HEK293 (cell line): ENCODE data around the gene ALG12.

ENCODE experiments used
- CTCF ChIA-PET: fragments of 350-600 bp; formaldehyde crosslinking; extraction: SDS; loops from one replicate; lab custom pipeline; 2021; ENCODE audit warnings: antibody characterized with exemption; lab: Yijun Ruan, JAX
- POLR2A ChIA-PET: fragments of 300-600 bp; formaldehyde crosslinking; extraction: SDS; loops from one replicate; lab custom pipeline; 2020; ENCODE audit warnings: antibody characterized with exemption, inconsistent platforms; lab: Yijun Ruan, JAX
- H3K27ac ChIP-seq: fragments of 200-500 bp; sonication (Bioruptor generic); 2 replicates; pipeline ENCODE4 v1.5.1; 2014; ENCODE audit warnings: low read depth, low read length, control low read depth, inconsistent platforms; ENCODE audit errors: extremely low read depth
- H3K36me3 ChIP-seq, 2 experiments: fragments of 200-500 bp in 1 of 2; sonication (Bioruptor generic) in 1 of 2; 1 replicate in 1 of 2; 2 replicates in 1 of 2; pipeline ENCODE4 v1.5.1; 2014 to 2017; ENCODE audit warnings: inconsistent platforms in 2 of 2, low read length in 2 of 2; ENCODE audit not compliant: control insufficient read depth in 2 of 2, insufficient read depth in 1 of 2
- H3K4me1 ChIP-seq: fragments of 200-500 bp; sonication (Bioruptor generic); 2 replicates; pipeline ENCODE4 v1.5.1; 2014; ENCODE audit warnings: mild to moderate bottlenecking, low read length, inconsistent platforms; ENCODE audit not compliant: control insufficient read depth, insufficient read depth
- H3K4me3 ChIP-seq: 2 replicates; pipeline ENCODE4 v1.5.1; 2011; ENCODE audit warnings: low read depth, mild to moderate bottlenecking, control low read depth, low read length, moderate library complexity
- H3K9me3 ChIP-seq: fragments of 200-500 bp; sonication (Bioruptor generic); 2 replicates; pipeline ENCODE4 v1.5.1; 2014; ENCODE audit warnings: low read depth, low read length, inconsistent platforms; ENCODE audit not compliant: control insufficient read depth, insufficient read depth
- BCL11A ChIP-seq: fragments of 450-650 bp; formaldehyde crosslinking; IDR thresholded peaks from 2 replicates; pipeline ENCODE4 v1.5.1; 2016; ENCODE audit warnings: low read depth, missing biosample characterization, missing genetic modification characterization
- ELK4 ChIP-seq: IDR thresholded peaks from 2 replicates; pipeline ENCODE4 v1.6.1; 2011; ENCODE audit warnings: mild to moderate bottlenecking, low read depth, low read length, borderline replicate concordance
- FEZF1 ChIP-seq: fragments of 450-650 bp; formaldehyde crosslinking; IDR thresholded peaks from 2 replicates; pipeline ENCODE4 v1.5.1; 2016; ENCODE audit warnings: missing biosample characterization, missing genetic modification characterization
- GLIS1 ChIP-seq: fragments of 450-650 bp; formaldehyde crosslinking; IDR thresholded peaks from 2 replicates; pipeline ENCODE4 v1.5.1; 2016; ENCODE audit warnings: missing biosample characterization, missing genetic modification characterization
- IKZF3 ChIP-seq: fragments of 450-650 bp; IDR thresholded peaks from 2 replicates; pipeline ENCODE4 v1.5.0; 2018; ENCODE audit warnings: missing biosample characterization, mild to moderate bottlenecking, missing genetic modification characterization, moderate library complexity
- OSR2 ChIP-seq: fragments of 450-650 bp; formaldehyde crosslinking; IDR thresholded peaks from 2 replicates; pipeline ENCODE4 v1.5.1; 2016; ENCODE audit warnings: missing biosample characterization, missing genetic modification characterization
- SETDB1 ChIP-seq: IDR thresholded peaks from one replicate; pipeline ENCODE4 v1.6.1; 2017; ENCODE audit warnings: mild to moderate bottlenecking, low read length, moderate library complexity, mixed read lengths; ENCODE audit not compliant: insufficient read length
- TCF7L2 ChIP-seq: IDR thresholded peaks from 2 replicates; pipeline ENCODE4 v1.6.1; 2011; ENCODE audit warnings: low read depth, mild to moderate bottlenecking, inconsistent platforms, low read length, moderate library complexity, borderline replicate concordance
- WT1 ChIP-seq: fragments of 450-650 bp; formaldehyde crosslinking; IDR thresholded peaks from 2 replicates; pipeline ENCODE4 v1.5.1; 2016; ENCODE audit warnings: missing biosample characterization, missing genetic modification characterization
- ZBTB26 ChIP-seq: fragments of 450-650 bp; formaldehyde crosslinking; optimal IDR thresholded peaks from 2 replicates; pipeline ENCODE3; 2016; ENCODE audit warnings: missing biosample characterization, mild to moderate bottlenecking, missing genetic modification characterization
- ZBTB44 ChIP-seq: fragments of 450-650 bp; IDR thresholded peaks from 2 replicates; pipeline ENCODE4 v1.5.1; 2018; ENCODE audit warnings: missing biosample characterization, mild to moderate bottlenecking, missing genetic modification characterization
- ZNF146 ChIP-seq: fragments of 450-650 bp; formaldehyde crosslinking; IDR thresholded peaks from 2 replicates; pipeline ENCODE4 v1.5.1; 2016; ENCODE audit warnings: missing biosample characterization, missing genetic modification characterization
- ZNF18 ChIP-seq: fragments of 450-650 bp; formaldehyde crosslinking; IDR thresholded peaks from 2 replicates; pipeline ENCODE4 v1.5.1; 2016; ENCODE audit warnings: missing biosample characterization, missing genetic modification characterization
- ZNF223 ChIP-seq: fragments of 450-650 bp; formaldehyde crosslinking; IDR thresholded peaks from 2 replicates; pipeline ENCODE4 v1.5.1; 2016; ENCODE audit warnings: missing biosample characterization, missing genetic modification characterization
- ZNF292 ChIP-seq: fragments of 450-650 bp; formaldehyde crosslinking; IDR thresholded peaks from 2 replicates; pipeline ENCODE4 v1.5.1; 2016; ENCODE audit warnings: low read depth, missing biosample characterization, missing genetic modification characterization, borderline replicate concordance
- ZNF302 ChIP-seq: fragments of 450-650 bp; formaldehyde crosslinking; IDR thresholded peaks from 2 replicates; pipeline ENCODE4 v1.5.1; 2016; ENCODE audit warnings: missing biosample characterization, missing genetic modification characterization, low read depth
- ZNF311 ChIP-seq: fragments of 450-650 bp; formaldehyde crosslinking; IDR thresholded peaks from 2 replicates; pipeline ENCODE4 v1.5.1; 2017; ENCODE audit warnings: missing biosample characterization, missing genetic modification characterization, borderline replicate concordance
- ZNF391 ChIP-seq: fragments of 450-650 bp; formaldehyde crosslinking; IDR thresholded peaks from 2 replicates; pipeline ENCODE4 v1.5.1; 2016; ENCODE audit warnings: low read depth, missing biosample characterization, missing genetic modification characterization, borderline replicate concordance
- ZNF544 ChIP-seq: fragments of 450-650 bp; formaldehyde crosslinking; IDR thresholded peaks from 2 replicates; pipeline ENCODE4 v1.5.0; 2017; ENCODE audit warnings: missing biosample characterization, missing genetic modification characterization
- ZNF558 ChIP-seq: fragments of 450-650 bp; formaldehyde crosslinking; IDR thresholded peaks from 2 replicates; pipeline ENCODE4 v1.5.1; 2016; ENCODE audit warnings: missing biosample characterization, missing genetic modification characterization
- ZNF791 ChIP-seq: fragments of 450-650 bp; formaldehyde crosslinking; IDR thresholded peaks from 2 replicates; pipeline ENCODE4 v1.5.1; 2016; ENCODE audit warnings: missing biosample characterization, missing genetic modification characterization
- ZNF792 ChIP-seq: fragments of 450-650 bp; formaldehyde crosslinking; IDR thresholded peaks from 2 replicates; pipeline ENCODE4 v1.5.1; 2016; ENCODE audit warnings: missing biosample characterization, missing genetic modification characterization
- ZSCAN30 ChIP-seq: fragments of 450-650 bp; IDR thresholded peaks from 2 replicates; pipeline ENCODE4 v1.5.1; 2018; ENCODE audit warnings: missing biosample characterization, mild to moderate bottlenecking, missing genetic modification characterization, moderate library complexity

The ALG12 gene

GRCh38 chr22:49910229-49911155, 7.7 kb downstream of the ALG12 start:
- CTCF ChIA-PET, result no interaction called here
- H3K4me1 ChIP-seq, result no peaks in the 10 kb centered on the region
- peaks cover 9 to 74% of the 10 kb centered on the region in 2 experiments; a peak in 2 of 3 replicates for H3K36me3 ChIP-seq
- POLR2A ChIA-PET, result no interaction called here
- H3K4me3 ChIP-seq, result no peak overlapping the region
- H3K9me3 ChIP-seq, result no peaks in the 10 kb centered on the region
- no peak for TF ChIP-seq ZNF18 (tag by site-specific recombination)
- TF ChIP-seq IKZF3, result no peak
- TF ChIP-seq ZSCAN30 (tag by site-specific recombination), result no peak
- TF ChIP-seq ZNF302 (tag by site-specific recombination), result no peak
- no peak for TF ChIP-seq ZNF223 (tag by site-specific recombination)
- no peak for TF ChIP-seq ZNF146 (tag by site-specific recombination)
- no peak for TF ChIP-seq ZNF792
- TF ChIP-seq ZNF391 (tag by site-specific recombination), result no peak
- no peak overlapping the region for H3K27ac ChIP-seq

GRCh38 chr22:49909476-49910205, 8.6 kb downstream of the ALG12 start:
- no peak overlapping the region for H3K27ac ChIP-seq
- POLR2A ChIA-PET, result no interaction called here
- CTCF ChIA-PET, result no interaction called here
- H3K9me3 ChIP-seq, result no peaks in the 10 kb centered on the region
- no peaks in the 10 kb centered on the region for H3K4me1 ChIP-seq
- peaks cover 2 to 78% of the 10 kb centered on the region in 2 experiments; a peak in 2 of 3 replicates for H3K36me3 ChIP-seq
- no peak overlapping the region for H3K4me3 ChIP-seq
- no peak for TF ChIP-seq ZNF311 (tag by site-specific recombination)

GRCh38 chr22:49907807-49908206, 10.4 kb downstream of the ALG12 start:
- no peaks in the 10 kb centered on the region for H3K9me3 ChIP-seq
- H3K4me3 ChIP-seq, result no peak overlapping the region
- H3K27ac ChIP-seq, result no peak overlapping the region
- POLR2A ChIA-PET, result no interaction called here
- CTCF ChIA-PET, result no interaction called here
- peaks cover 0 to 80% of the 10 kb centered on the region in 2 experiments; a peak in 2 of 3 replicates for H3K36me3 ChIP-seq
- no peaks in the 10 kb centered on the region for H3K4me1 ChIP-seq
- TF ChIP-seq FEZF1 (no peak), ZNF791 (tag by site-specific recombination) (no peak), OSR2 (tag by site-specific recombination) (no peak), GLIS1 (no peak), TCF7L2 (no peak), ZNF146 (tag by site-specific recombination) (no peak), BCL11A (tag by site-specific recombination) (no peak), ELK4 (no peak), ZBTB44 (tag by site-specific recombination) (no peak), ZNF292 (tag by site-specific recombination) (no peak), SETDB1 (no peak), ZNF544 (no peak), WT1 (tag by site-specific recombination) (no peak), ZNF558 (no peak), ZBTB26 (no peak)
